NT2/D1 (cell line): ENCODE results near the gene POM121C.
"Not testable (repeated sequence)": the region's sequence is repeated elsewhere in the genome, so short reads cannot be mapped to it uniquely, and the experiment has no call there.

Experiments
- SUZ12 ChIP-seq: IDR thresholded peaks from 2 replicates; pipeline ENCODE4 v1.6.1; 2011; ENCODE audit not compliant: insufficient read length, insufficient read depth; ENCODE audit errors: extremely low read depth
- ZNF274 ChIP-seq: IDR thresholded peaks from 2 replicates; pipeline ENCODE4 v1.6.1; 2011; ENCODE audit warnings: mild to moderate bottlenecking, low read depth, low read length

DNA sequence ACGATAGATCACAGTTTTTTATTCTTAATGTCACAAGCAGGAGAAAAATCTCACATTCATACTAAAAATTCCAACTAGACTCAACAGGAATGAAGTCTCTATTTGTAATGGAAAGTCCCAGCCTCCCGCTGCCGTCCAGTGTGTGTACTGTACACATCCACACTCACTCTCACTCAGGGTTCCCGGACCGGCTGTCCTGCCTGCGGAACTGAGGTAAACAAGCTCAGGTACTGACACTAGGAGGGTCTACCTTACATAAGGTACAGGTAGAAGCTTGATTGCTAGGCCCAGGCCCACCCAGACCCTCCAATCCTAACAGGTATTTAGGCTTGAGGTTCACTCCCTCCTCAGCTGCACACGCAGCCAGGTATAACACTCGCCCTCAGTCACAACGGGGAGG, 69.3 kb downstream of the POM121C start:
- TF ChIP-seq ZNF274, SUZ12: not testable (repeated sequence)
